CD4-positive, alpha-beta T cell treated with Interleukin-17A for 4 hours (primary cell): ENCODE results near the gene PRSS56.

ENCODE experiments used
- DNase-seq: peaks from one replicate; pipeline ENCODE4 v3.0.0-alpha.2; 2020; ENCODE audit warnings: mixed read lengths

PRSS56 gene

DNA sequence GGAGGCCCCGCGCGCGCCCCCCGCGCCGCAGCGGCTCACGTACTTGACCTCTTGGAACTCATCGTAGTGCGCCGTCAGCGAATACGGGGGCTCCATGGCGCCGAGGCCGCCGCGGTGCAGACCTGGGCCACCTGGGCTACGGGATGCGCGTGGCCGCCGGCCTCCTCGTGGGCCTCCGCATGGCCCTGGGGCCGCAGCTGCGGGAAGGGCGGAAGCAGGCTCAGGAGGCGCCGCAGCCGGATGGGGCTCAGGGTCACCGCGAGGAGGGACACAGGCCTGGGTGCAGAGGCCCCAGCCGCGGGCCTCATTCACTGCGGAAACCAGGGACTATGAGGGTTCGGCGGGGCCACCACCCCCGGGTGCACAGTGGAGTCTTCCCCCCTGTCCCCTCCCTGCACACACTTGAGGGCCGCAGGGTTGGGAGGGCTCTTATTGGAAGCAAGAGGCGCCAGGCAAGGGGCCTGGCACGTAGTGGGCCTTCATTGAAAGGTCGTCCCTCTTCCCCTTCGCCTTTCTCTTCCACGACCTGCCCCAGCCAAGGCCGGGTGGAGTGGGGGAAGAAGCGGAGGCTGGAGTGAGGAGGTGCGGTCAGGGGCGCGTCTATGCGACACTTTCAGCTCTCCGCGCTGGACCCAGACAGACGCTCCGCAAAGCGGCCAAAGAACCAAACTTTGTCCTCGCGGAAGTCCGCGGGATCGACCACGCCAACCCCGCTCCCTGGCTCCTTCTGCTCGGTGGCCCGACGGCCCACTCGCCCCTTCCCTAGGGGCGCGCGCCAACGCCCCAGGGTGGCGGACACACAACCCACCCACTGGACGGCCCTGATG, 33.4 kb upstream of the PRSS56 start:
- no peak for DNase-seq

DNA sequence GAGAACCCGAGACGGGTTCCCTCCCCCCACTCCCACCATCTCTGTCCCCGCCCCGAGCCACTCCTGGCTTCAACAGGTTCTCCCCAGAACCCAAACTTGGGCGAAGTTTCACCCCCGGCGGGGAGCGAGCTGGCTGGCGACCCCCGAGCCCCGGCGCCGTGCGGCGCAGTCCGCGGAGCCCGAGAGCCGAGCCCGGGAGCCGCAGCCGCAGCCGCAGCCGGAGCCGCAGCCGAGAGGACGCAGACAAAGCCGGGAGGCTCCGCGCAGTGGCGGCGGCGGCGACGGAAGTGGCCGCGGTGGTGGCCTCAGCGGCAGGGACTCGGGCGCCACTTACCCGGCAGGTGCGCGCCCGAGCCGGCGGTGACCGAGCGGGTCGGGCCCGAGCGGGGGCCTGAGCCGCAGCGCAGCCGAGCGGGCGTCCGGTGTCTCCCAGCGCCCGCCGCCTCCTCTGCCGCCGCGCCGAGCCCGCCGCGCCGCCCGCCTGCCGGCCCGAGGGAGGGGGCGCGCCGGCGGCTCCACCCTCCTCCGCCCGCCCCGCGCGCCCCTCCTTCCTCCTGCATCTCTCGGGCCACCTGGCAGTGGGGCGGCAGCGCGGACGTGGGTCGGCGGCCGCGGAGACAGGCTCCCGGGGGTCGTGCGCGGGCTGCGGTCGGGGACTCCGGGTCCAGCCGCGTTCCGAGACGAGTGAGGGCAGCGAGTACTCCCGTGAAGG, 32.6 kb upstream of the PRSS56 start, which contains the start of gene ECEL1:
TSS of gene ECEL1 (minus strand) at position 450 of the 712 bp plus-strand sequence. CDS start 1,181 bp downstream, outside the sequence.
- DNase-seq: no peak

DNA sequence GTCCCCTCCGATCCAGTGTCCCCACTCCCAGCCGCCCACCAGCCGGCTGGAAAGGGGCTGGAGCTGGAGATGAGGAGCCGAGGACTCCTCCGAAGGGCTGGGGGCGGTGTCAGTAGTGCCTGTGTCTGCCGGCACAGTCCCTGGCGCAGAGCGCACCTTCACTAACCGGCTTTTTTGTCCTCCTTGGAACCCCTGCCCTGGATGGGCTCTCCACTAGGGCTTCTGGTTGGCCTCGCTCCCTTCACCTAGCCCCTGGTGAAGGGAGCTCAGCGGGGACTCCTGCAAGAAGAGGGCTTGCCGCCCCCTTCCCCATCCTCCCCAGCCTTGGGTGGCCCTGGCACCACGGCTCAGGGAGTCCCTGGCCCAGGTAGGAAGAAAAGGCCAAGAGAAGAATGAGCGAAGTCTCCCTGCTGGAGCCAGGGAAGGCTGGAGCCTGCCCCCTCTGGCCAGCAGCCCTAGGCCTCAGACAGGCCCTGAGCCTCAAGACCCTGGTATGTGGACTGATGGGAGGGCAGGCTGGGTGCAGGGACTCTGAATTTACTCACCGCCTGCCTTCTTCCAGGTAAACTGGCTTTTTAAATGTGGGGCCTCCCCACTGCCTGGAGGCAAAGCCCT, 32.0 kb upstream of the PRSS56 start:
- no peak for DNase-seq

DNA sequence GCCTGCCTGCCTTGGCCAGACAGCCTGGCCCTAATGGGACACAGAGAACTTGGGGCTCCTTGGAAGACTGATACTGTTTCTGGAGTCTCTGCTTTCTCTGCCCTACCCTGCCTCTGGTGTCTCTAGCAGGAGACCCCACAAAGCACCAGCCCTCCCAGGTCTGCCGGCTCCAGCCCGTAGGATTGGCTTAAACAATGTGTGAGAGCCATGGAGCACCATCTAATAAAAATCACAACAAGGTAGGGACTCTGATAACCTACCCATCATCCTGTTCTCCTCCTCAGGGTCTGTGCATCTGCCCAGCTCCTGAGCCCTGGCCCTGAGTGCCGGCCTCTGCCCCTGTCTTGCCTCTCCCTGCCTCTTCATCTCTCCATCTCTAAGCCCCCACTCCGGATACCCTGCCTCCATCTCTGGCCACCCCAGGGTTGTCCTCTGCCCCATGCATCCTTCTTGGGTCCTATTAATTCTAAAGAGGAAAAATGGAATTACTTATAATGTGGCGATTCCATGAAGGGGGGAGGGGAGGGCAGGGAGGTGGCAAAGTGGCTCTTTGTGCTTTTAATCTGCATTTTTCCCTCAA, 31.4 kb upstream of the PRSS56 start:
- DNase-seq: no peak

DNA sequence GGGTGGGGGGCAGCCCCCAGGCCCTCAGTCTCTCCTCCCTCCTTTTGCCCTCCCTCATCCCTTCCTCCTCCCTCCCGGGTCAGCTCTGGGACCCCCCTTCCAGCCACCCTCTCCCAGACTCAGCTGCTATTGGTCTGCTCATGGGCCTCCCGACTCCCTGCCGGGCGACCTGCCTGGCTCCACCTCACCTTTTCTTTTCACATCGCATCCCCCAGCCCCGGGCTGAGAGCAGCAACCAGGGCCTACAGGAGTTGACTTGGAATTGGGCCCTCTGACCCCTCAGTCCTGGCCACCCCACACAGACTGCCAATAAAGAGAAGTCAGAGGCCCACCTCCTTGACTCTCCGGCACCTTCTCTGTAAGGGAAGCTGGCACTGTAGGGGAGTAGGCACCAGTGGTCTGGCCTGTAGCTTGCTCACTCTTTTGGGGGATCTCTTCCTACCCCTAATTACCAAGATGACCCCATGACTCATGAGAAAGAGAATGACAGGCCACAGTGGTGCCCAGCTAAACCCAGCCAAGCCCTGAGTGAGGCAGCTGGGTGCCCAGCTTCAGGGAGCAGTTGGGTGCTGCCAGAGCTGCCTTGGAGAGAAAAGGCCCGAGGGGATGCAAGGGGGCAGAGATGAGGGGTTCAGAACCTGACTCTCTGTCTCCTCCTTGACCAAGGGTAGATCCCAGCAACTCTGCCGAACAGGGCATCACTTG, 30.5 kb upstream of the PRSS56 start:
- DNase-seq: no peak

DNA sequence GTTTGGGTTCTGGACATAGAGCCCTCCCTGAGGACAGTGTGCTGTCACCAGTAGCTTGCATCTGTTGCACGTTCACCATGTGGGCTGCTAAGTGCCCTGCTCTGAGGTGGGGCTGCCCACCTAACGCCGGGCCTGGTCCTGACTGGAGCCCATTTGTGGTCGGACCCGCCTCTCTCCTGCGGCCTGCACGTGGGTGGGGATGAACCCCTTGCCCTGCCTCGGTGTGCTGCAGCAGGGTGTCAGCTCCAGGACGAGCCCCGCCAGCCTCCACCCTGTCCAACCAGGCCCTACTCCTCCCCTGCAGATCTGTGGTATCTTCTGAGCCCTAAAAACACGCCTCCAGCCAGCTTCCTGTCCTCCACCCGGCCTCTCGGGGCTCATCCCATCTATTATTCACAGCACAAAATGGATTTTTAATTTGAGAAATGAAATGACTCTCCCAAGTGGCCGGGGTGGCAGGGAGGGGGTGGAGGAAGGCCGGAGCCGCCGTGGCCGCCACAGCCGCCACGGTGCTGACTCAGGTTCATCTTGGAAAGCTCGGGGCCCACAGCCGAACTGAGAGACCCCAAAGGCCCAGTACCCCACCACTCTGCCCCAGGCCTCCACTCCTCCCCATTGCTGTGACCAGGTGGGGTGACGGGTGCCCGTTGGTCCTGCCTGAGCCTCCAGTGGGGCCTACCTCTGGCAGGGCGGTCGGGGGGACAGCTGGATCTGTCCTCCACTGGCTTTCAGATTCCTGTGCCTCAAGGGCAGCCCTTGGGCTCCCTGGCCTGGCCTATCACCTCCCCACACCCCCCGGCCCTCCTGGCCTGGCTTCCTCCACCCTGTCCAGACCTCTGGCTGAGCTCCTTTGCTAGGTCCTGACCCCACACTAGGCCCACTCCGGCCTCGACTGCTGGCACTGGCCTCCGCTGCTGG, 29.7 kb upstream of the PRSS56 start:
- DNase-seq: no peak

DNA sequence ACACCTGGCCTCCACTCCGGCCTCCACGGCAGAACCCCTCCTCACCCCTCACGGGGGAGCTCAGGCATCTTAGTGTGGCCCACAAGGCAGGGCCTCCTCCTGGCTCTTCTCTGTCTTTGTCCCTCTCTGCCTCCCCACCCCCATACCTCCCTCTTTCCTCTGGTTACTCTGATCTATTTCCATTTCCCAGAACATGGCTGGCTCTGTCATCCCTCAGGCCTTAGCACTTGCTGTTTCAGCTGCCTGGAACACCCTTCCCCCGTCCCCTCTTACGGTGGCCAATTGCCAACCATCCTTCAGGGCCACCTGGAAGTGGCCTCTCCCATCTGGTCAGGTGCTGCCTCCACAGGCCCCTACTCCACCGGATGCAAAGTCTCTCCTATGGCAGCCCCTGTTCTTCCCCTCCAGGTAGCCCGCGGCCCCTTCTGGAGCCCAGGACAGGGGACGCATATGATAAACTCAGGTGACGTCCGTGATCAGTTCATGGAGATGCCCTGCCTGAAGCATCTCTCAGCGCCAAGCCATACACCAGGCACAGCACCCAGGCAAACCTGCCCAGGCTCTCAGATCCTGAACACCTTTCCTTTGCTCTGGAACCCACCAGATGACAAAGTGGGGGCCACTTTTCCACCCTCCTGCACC, 28.9 kb upstream of the PRSS56 start:
- DNase-seq: no peak

DNA sequence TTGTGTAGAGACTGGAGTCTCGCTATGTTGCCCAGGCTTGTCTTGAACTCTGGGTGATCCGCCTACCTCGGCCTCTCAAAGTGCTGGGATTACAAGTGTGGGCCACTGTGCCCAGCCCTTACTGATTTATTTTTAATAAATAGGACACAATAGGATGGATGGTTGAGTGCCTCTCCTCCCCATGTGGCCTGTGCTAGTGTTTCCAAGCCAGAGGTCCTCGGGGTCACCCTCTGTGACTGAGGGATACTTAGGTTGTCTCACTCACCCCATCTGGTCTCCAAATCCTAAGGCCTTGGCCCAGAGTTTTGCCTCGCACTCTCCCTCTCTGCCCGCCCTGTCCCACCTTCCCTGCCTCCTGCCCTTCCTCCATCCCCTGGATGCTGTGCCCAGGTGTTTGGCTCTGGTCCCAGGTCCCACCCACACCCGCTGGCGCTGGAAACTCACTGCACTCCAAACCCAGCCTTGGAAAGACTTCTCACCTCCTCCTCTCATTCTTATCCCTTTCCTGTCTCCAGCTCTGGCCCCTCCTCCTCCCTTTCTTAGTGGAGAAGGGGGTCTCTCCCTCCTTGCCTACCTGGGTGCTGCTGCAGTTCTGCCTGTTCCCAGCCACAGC, 27.8 kb upstream of the PRSS56 start:
- no peak for DNase-seq

DNA sequence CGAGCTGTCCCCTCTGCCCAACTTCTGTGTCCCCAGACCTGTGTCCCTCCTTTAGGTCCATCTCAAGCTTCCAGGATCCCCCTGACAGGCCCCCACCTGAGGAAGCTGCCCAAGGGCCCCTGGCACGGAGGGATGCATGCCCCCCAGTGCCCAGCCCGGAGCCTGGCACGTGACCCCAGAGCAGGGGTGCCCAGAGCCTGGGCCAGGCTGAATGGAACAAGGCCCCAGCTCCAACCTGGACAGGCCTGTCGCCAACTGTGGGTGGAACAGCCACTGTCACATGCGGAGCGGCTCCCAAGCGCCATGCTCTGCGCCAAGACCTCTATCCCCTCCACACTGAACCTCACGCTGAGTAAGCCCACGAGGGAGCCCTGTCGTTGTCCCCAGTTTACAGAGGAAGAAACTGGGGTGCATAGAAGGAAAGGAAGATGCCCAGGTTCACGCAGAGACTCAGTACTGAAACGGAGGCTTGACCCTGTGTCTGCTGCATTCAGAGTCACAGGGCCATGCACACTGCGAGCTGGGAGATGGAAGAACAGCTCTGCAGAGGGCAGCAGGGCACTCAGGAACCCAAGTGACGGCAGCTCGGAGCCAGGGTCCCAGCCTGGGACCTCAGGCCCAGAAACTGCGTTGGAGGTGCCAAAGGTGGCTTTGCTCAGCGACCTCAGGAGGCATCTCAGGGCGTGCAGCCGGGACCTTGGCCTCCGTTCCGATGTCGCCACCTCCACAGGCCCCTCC, 27.1 kb upstream of the PRSS56 start:
- DNase-seq: no peak

DNA sequence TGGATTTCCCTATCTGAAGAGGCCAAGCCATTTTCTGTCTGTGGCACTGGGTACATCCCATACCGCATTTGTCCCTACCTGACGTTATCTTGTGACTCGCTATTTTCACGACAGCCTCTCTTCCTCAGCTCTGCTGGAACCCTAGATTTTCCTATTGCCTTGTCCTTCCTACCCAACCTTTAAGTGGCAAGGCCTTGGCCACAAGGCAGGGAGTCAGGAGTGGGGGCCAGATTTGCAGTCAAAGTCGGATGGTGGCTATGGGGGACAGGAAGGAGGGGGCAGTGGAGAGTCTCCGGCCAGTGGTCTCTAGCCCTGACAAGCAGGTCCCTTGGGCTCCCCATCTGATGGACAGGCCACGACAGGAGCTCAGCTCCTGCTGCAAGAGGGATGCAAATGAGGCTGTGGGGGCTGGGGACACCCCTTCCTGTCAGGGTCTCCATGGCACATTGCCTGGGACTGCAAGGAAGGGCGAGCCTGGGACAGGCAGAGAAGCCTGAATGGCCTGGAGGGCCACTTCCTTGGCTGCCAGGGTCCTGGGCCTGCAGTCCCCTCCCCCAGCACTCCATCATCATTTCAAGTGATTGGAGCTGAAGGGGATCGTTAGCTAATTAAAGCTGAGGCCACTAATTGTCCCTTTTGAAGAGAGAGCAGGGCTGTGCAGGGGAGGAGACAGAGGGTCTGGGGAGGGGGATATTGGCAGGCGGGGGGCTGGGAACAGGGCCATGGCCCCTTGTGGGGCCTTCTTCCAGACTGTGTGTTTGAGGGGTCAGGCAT, 26.3 kb upstream of the PRSS56 start:
- DNase-seq: no peak

DNA sequence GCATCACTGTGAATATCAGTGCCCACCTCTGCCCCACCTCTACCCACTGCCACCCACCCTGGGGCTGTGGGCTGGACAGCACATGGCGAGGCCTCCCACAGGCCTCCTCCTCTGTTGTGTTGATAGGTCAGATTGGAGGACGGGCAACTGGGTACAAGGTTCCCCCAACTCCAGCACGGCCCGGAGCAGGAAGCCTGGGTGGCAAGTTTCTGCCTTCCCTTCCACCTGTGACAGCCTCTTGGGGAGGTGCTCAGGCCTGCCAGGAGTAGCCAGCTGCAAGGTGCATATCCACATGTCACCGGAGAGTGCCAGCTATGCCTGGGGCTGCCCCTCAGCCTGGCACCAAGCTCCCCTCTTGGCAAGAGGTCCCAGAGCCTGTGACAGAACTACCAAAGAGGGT, 25.6 kb upstream of the PRSS56 start:
- no peak for DNase-seq

DNA sequence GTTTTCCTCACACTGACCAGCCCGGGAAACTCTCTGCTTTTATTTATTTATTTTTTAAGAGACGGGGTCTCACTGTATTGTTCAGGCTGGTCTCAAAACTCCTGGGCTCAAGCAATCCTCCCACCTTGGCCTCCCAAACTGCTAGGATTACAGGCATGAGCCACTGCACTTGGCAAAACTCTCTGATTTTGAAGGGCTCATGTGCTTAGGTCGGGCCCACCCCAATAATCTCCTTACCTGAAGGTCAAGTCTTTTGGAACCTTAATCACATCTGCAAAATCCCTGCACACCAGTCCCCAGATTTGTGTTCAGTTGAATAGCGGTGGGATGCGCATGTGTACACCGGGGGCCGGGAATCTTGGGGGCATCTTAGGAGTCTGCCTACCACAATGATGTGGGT, 24.9 kb upstream of the PRSS56 start:
- no peak for DNase-seq

DNA sequence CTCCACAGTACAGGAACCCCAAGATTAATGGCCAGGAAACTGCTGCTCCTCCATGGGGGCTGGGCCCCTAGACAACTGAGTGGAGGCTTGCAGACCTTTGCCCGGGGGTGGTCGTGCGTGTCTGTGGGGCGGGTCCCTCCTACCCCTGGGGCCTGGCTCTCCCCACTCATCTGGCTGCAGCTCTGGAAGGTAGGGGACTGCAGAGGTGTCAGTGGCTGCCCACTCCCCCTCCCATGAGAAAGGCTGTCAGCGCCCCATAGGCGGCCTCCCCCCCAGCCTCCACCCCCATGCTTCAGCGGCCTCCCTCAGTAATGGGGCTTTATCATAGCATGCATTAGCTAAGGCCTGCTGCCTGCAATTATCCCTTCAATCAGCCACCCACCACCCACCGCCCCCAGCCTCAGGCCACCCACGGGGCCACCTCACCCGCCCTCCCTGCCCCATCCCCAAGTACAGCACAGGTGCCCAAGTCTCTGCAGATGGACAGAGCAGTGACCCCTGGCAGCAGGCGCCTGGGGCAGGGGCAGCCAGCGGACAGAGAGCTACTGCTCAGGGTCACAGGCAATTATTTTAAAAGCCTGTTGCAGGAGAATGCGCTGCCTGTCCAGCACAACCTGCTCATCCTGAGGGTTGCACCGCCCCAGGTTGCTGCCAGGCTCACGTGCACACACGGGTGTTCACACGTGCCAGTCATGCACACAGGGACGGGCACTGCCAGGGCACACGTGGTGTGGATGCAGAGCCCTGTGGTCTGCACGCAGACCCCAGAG, 23.5 kb upstream of the PRSS56 start:
- DNase-seq: no peak

DNA sequence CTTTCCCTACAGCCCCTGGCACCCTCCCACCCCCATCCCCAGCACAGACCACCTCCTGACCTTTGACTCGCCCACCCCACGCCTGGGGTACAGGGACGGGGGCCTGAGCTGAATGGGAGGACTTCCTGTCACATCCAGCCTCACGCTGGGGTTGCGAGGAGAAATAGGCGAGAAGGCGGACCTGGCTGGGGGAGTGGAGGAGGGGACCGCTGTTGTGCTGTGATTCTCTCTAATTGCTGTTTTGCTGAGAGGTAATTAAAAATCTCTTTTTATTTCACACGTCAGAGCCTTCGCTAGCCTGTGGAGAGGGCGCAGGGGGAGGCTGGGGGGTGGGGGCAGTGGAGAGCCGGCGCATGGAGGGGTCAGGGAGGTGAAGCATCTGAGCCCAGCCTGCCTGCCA, 22.8 kb upstream of the PRSS56 start:
- no peak for DNase-seq

DNA sequence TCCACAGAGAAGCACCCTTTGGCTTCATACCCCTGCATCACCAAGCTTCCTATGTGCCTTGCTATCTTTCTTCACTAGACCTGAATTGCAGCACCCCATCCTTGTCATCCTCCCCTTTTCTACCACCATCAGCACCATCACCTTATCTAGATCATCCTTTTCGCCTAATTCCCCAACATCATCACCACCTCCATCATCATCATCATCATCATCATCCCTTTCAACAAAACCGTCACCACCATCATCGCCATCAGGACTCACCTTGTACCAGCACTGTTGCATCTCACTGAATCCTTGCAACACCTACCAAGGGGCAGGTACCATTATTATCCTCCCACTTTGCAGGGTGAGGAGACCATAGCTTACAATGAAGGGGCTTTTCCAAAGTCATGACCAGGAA, 21.7 kb upstream of the PRSS56 start:
- no peak for DNase-seq

DNA sequence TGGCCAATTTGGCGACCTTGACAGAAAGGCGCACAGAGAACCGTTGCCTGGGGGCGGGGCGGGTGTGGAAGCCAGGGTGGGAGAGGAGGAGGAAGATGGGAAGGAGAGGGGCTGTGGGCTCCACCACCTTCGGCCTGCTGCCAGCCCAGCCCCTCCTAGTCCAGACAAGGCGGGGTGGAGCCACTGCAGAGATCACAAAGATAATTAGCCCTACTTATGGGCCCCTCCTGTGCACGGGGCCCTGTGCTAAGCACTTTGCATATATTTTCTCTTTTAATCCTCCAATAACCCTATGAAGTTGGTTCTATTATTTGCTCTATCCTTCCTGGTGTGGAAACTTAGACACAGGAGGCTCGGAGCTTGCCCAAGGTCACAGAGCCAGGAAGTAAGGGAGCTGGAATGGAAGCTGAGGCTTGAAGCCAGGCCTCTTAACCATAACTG, 18.8 kb upstream of the PRSS56 start:
- DNase-seq: no peak

DNA sequence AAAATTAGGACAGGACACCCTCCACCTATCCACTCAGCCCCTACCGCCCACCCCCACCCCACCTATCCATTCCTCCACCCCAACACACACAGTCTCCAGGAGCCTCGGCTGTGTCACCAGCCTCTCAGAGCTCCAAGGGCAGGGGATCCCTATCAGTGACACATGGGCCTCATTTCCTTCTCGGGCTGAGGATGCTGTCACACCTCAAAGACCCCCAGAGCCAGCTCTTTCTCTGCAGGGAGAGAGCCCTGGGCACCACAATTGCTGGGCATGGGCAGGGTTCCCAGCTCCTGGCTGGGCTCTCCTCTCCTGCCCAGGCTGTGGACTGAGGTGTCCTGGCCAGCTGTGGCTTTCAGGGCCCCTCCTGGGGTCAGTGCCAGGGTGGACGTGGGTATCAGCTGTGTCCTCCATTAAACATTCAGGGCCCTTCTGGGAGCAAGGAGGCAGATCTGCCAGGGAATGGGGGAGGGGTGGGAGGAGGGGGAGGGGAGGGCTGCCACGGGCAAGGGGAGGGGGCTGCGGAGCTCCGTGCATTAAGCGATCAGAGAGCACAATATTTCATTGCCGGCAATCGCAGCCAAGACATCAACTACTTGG, 18.3 kb upstream of the PRSS56 start:
- no peak for DNase-seq

DNA sequence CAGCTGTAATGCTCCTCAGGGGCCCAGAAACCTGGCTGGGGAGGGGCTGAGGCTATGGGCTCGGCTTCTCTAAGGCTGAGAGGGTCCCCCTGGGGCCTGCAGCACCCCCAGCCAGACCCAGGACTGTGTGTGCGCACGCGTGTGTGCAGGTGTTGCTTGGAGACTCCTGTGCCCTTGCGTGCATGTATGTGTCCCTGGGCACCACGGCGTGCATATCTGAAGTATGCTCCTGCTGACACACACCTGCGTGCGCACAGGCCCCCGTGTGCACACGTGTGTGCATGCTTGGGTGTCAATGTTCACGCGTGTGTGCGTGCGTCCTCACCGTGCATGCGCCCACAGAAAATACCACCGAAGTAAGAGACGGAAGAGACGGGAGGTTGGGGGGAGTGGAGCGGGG, 17.7 kb upstream of the PRSS56 start:
- no peak for DNase-seq
